RPMI7951 (cell line): Measurements from ENCODE around the gene JARID2. TPM values are rescaled to one million over a fixed set of nuclear protein-coding genes. Genes with fewer than 3 reads are reported as not detected.

Experiments used
- DNase-seq: peaks from one replicate; pipeline ENCODE4 v3.0.0-alpha.2; 2012; ENCODE audit warnings: low read depth
- total RNA-seq: library from RNA; depleted of rRNA; stranded (reverse); fragments of >200 nt; shearing (Covaris generic); gene quantifications from 2 replicates; pipeline ENCODE4 v1.2.3, GENCODE V29; 2014

Gene JARID2
- total RNA-seq, 1 experiment from 2014 or later: 10.6 TPM

DNA sequence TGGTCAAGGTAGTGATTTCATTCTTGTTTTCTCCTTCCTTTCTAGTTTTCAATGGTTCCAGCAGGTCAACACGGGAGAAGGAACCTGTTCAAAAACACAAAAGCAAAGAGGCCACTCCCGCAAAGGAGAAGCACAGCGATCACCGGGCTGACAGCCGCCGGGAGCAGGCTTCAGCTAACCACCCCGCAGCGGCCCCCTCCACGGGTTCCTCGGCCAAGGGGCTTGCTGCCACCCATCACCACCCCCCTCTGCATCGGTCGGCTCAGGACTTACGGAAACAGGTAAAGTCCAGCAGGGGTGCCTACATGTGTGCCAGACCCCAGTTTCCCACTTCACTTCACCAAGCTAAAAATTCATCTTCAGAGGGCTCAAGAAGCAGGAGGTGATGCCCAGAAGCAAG, 241.4 kb downstream of the JARID2 start:
- DNase-seq: no peak

DNA sequence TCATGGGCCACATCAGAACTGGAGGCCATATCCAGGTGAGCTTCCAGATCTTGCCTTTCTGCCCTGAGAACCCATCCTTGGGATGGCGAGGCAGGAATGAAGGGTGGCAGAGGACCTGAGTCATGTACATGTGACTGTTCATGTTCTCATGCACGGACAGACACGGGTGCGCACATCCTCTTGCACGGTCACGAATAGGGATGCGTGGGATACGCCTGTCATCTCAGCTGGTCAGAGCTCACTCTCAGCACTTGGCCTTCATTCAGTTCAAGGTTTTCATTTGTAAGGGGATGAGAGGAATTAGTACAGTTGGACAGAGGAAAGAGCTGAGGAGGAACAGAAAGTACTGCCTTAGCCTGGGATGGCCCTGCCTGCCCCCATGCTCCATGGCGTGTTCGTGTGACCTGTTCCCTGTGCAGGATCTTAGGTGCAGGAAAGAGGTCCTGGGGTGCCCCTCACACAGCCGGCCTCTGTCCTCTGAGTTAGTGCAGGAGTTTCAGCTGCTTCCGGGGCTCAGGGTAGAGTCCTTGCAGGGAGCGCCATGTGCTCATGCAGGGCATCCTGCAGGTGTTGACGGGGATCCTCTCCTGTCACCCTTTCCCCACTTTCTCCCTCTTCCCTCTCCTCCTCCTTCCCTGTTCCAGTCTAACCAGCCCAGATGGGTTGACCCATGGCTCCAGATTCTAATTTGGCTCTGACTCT, 243.5 kb downstream of the JARID2 start:
- DNase-seq: no peak

DNA sequence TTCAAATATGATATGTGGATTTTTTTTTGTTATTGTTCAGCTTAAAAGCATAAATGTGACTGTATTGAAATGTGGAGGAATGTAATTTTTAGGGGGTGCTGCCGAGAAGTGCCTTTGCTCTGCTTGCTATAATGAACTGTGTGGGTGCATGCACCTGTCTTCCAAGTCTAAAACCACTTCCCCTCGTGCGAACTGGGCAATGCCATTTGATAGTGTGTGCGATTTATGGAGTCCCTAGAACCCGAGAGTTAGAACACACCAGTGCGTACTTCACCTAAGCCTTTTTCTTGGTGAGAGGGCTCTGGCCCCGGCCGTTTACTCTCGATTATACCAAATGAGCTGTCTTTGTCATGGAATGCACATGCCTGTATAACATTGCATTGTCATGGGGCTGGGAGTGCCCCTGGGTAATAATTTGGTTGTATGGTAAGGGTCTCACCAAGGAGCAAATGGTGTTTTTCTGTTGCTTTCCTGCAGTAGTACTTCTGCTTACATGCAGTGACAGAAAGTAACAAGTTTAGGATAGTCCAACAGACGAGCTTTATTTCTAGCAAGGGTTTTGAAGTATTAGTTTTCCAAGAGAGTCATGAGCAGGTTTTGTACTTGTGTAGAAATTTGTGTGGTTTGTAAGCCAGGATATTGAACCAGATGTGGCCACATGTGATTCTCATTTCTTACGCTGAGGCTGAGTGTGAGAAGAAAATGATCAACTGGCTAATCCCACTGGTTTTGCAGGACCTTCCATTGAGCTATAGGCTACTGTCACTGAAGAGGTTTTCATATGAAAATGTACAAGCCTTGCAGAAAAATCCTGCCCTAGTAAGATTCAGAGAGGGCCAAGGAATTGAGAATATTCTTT, 244.6 kb downstream of the JARID2 start:
- peak; percentile 33 for DNase-seq

DNA sequence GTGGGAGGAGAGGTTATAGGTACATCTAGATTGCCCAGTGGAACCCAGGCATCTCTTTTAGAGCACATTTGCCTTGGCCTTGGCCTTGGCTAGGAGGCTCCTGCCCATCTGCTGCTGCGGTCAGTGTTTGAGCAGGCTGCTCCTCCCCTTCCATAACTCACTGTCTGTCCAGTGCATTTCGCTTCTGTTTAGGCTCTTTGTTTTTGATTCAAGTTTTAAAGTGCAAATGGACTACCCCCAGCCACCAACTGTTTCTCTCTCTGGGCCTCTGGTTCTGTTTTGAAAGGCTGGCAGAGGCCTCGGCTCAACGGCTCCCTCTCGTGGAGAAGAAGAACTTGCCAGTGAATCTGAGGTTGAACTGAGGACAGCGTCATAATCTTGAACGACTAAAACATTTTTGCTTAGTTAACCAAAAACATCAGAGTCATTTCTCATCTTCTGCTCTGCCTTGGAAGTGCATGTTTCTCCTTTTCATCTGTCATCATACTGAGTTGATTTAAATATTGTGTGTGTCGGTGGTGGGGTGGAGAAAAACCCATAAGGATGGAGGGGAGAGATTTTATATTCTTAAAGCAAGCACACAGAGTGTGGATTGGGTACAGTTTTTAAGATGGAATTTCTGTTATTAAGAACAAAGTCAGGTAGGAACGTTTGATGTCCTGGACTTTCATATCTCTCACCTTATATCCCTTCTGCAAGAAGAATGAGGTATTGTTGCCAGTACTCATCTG, 245.6 kb downstream of the JARID2 start:
- peak; percentile 89 for DNase-seq

DNA sequence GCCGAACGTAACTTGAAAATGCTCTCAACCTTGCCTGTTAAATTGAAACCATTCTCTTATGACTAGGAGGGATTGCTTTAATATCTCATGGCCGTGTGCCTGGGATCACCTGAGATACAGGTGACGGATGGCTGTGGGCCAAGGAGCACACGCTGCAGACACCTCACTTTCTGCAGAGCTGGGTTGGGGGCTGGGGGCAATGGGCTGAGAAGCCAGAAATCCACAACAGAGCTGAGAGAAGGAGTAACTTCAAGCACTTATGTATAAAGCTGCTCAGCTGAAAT, 246.1 kb downstream of the JARID2 start:
- no peak for DNase-seq

DNA sequence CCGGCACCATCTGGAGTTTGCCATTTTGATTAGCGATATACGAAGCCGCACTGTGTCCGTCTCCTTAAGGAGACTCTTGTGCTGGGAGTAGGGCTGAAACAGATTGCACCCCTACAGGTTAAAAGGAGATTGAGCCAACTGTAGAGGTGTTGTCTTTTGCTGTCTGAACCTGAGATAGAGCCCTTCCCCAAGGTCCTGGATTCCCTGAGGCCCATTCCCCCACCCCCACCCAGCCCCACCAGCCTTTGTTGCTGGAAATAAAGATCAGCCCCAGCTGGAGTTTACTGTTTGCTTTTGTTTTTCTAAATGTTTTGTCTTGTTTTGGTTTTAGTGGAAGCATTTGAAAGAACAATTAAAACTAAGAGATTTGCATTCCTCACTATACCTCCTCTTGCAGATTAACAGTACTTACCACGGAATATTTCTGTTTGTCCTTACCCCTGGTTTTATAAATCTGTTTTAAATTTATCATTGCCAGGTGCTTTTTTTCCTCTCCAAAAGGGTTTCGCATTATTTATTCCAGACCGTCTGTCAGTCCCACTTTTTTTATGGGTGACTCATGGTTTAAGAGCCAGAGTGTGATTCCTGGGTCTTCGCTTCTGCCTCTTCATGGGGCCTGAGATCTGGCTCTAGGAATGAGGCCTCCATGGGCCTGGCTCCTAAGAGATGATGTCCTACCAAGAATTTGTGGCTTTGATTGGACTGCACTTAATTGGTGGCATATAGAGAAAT, 247.7 kb downstream of the JARID2 start:
- DNase-seq: peak; percentile 81

DNA sequence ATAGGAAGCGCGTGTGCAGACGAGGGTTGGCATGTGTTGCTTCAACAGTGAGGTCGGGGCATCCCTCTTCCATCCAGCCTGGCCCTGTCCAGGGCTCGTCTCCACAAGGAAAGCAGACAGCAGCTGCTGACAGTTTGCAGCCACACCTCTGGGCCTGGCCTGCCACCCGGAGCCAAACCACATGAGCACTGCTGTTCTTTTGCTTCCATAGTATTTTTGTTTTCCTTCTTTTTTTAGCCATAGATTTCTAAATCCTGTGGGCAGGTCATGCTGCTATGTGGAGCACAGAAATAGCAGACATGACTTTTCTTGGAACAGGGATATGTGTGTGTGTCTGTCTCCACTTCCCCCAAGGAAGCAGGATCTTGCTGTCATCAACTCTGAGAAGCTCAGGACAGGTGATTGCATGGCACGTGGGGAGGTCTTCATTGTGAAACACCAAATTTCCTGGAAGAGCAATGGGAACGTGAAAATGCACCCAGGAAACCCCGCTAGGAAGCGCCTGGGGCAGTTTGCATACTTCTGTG, 249.6 kb downstream of the JARID2 start:
- DNase-seq: peak; percentile 54

DNA sequence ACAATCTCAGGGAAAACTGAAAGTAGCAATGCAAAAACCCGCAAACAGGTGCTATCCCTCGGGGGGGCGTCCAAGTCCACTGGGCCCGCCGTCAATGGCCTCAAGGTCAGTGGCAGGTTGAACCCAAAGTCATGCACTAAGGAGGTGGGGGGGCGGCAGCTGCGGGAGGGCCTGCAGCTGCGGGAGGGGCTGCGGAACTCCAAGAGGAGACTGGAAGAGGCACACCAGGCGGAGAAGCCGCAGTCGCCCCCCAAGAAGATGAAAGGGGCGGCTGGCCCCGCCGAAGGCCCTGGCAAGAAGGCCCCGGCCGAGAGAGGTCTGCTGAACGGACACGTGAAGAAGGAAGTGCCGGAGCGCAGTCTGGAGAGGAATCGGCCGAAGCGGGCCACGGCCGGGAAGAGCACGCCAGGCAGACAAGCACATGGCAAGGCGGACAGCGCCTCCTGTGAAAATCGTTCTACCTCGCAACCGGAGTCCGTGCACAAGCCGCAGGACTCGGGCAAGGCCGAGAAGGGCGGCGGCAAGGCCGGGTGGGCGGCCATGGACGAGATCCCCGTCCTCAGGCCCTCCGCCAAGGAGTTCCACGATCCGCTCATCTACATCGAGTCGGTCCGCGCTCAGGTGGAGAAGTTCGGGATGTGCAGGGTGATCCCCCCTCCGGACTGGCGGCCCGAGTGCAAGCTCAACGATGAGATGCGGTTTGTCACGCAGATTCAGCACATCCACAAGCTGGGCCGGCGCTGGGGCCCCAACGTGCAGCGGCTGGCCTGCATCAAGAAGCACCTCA, 250.7 kb downstream of the JARID2 start:
- DNase-seq: no peak

DNA sequence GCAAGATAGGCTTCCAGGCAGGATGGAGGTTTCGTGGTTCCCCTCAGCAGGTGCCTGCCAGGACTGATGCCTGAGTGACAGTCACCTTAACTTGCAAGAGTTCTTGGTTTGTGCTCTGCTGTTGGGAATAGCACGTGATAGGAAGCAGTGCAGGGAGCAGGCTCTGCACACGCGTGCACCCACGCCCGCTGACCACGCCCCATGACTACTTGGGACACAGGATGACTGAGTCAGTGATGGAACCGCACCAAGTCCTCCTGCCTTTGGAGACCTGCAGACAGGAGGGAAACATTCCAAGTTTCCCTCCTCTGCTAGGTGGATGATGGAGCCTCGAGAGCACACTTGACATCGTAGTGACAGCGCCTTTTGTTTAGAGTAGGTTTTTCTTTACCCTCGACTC, 252.8 kb downstream of the JARID2 start:
- peak; percentile 58 for DNase-seq

DNA sequence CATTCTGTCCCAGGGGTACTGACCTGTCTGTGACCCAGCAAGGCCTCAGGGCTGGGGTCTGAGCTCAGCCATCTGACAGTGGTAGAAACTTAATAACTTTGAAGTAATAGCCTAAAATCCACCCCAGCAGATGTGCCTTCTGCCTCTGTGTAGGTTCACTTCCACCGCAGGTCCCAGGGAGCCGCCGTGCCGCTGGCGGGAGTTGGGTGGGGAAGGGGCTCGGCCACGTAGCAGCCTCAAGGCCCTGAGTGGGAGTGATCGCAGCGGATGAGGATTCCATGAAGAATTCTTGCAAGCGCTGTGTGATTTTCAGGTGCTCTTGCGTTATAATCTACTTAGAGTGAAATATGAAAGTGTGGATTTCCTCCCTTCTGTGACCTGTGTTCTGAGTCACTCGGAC, 253.3 kb downstream of the JARID2 start:
- no peak for DNase-seq

DNA sequence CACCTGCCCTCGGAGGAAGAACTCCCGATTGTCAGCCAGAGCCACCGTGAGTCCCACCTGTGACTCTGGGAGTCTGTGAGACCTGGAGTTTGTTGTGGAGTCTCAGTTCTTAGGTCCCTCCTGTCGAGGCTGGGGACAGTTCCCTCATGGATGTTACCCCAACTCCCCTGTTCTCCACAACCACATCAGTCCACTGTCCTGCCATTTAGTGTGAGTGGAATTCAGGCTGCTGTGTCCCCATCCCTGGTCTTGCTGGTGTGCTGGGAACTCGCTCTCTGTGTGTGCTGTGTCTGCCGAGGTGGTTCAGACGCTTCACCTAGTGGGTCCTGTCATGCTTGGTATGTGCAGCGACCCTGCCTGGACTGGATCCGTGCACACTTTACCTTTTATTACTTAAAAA, 253.7 kb downstream of the JARID2 start:
- no peak for DNase-seq

DNA sequence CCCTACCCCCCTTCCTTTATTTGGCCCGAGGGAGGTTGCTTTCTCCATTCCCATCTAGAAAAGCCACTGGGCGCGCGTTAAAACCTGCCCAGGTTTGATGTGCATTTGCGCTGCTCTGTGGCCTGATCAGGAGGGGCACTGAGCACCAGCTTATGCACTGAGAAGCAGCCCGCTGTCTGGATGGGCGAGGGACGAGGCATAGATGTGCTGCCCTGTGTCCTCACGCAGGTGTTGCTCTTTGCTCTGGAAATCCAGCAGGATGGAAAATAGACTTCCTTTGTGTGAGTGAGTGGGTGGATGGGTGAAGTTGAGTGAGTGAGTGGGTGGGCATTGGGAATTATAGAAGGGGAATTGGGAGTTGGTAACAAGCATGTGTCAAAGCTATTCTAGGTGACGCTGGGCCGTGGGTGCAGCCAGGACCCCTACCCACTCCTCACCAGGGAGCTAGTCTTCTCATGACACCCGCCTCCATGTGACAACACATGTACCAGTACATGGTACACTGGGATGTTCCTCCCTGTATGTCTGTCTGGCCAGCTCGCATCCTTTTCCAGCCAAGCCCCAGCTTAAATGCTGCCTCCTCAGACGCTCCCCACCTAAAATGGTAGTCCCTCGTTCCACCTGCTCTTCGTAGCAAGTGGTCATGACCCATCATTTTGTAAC, 254.3 kb downstream of the JARID2 start:
- DNase-seq: no peak

DNA sequence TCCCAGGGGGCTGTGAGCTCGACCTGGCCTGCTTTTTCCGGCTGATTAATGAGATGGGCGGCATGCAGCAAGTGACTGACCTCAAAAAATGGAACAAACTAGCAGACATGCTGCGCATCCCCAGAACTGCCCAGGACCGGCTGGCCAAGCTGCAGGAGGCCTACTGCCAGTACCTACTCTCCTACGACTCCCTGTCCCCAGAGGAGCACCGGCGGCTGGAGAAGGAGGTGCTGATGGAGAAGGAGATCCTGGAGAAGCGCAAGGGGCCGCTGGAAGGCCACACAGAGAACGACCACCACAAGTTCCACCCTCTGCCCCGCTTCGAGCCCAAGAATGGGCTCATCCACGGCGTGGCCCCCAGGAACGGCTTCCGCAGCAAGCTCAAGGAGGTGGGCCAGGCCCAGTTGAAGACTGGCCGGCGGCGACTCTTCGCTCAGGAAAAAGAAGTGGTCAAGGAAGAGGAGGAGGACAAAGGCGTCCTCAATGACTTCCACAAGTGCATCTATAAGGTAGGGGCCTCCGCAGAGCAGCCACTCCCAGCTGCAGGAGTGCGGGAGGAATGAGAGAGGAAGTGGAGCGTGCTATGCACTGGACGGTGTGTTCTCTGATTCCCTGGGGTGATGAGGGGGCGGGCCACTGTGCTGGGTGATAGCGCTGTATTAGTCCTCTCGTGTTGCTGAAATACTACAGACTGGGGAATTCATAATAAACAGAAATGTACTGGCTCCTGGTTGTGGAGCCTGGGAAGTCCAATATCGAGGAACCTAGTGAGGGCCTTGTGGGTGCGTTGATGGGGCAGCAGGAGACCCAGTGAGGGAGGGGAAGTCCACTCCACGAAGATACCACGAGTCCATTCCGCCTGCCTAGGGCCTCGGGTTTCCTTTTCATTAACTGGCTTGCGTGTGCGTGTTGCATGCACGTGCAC, 255.3 kb downstream of the JARID2 start:
- DNase-seq: no peak

DNA sequence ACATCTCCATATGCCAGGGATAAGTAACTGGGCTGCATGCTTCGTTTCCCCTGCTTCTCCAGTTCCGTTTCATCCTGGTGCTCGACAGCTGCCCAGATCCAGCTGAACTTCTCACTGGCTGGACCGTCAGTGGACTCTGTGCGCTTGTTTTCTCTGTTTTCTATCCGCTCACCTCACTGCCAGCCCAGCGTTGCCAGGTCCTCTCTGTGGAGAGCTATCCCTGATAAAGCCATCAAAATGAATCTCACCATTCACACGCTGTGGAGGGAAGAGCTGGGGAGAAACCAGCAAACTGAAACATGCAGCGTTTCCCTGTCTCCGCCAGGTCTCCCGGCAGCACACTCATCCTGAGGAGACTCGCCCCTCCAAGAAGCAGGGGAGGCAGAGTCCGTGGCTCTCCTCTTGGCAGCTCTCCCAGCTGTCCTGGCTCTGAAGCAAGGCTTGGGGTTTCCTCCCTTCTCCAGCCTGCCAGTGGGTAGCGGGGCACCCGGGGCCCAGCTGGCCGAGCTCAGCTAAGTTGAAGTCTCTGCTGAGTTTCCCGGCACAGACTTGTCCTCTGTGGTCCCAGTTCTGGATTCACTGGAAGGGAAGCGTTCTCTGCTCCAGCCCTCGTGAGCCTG, 256.1 kb downstream of the JARID2 start:
- peak; percentile 81 for DNase-seq

DNA sequence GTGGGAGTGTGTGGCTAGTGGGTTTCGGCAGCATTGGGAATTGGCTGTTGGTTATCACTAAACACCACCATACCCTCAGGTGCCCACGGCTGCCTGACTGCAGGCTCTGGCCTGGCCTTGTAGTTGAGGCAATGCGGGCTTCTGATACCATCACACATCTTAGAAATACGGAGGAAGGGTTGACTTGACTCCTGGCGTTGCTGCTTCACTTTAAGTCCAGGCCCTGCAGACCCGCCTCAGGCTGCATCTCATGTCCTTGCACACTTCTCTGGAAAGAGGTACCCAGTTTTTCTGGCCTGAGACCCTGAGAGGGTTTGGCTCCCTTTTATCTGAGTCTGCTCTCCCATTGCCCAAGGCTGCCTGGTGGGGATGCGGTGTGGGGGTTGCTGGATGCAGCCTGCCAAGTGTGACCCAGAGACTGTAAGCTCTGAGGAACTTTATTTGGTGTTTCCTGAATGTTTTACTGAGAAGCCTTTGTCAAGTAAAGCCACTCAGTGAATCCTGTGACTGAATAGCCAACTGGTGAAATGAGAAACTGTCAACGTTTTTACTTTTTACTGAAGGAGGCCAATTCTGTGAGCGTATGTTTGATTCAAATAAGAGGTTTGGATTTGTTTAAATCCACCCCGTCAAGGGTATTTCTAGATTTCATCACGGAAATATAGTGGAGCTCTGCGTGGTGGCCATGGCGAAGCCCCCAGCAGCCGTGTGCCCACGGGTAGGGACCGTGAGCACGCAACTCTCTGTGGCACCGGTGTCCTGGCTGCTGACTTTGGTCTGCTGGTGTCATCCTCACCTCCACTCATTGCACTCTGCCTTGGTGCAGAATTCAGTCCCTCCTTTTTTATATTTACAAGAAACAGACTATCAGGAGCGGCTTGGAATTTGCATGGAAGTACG, 256.8 kb downstream of the JARID2 start:
- DNase-seq: no peak

DNA sequence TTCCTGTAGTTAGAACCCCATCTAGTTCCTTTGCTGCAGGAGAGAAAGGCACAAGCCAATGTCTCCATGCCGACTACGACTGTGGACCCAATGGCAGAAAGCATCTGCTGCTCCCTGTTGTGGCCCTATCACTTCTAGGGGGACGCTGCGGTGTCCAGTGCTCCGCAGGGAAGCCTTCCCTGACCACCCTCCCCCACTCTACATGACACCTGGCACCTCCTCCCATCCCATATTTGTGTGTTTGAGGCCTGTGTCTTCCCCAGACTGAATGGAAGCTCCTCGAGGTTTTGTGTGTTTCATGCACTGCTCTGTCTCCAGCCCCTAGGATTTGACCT, 257.4 kb downstream of the JARID2 start:
- no peak for DNase-seq

DNA sequence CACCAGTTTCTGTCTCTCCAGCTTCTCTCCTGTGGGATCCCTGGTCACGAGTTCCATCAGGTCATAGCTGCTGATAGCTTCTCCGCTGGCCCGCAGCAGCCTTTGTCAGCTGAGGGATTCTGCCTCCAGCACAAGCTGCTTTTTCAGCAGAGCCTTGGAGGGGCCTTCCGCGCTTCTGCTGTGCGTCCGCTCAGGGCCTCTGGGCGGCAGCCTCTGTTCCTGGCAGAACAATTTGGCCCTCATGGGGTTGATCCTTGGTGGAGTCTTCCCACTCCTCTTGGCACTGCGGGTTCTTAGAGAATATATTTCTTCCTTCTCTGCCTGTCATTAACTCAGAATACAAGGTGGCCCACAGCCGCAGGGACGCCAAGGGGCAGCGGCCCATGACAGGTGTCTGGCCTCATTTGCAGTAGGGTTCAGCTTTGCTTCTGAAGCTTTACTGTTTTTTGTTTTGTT, 258.2 kb downstream of the JARID2 start:
- DNase-seq: no peak
